ENCODE results near the gene CSF3R.

Gene CSF3R

DNA sequence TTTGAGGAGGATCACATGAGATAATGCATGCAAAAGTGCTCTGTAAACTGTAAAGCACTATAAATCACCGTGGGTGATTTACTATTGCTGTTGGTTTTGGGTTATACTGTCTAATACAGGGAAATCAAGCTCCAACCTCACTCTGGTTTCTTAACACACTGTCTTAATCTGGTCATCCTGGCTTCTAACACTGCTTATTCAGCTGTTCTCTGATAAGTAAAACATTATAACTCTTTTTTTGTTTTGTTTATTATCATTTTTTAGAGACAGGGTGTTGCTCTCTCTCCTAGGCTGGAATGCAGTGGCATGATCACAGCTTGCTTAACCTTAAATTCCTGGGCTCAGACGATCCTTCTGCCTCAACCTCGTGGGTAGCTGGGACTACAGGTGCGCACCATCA is 63.1 kb downstream of the CSF3R start:
- DNase-seq (ENCODE audit: low read depth): no peak

DNA sequence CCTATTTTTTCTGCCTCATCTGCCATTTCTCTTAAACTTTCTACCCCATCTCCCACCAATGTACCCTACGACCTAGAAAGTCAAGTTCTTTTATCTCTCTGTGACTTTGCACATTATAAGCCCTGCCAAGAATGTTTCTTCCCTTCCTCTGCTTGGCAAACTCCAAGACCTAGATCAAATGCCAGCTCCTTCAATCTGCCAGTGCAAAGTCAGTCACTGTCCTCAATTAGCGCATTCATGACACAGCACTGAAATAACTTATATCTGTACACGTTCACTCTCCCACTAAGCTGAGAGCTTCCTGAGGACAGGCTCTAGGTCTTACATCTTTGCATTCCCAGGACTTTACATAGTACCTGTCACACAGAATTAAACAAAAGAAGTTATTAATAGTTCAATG is 63.6 kb downstream of the CSF3R start:
- no peak for DNase-seq (ENCODE audit: low read depth)

GRCh38 chr1:36417931-36418330 is 64.8 kb downstream of the CSF3R start:
- no peak for DNase-seq (ENCODE audit: low read depth)
